Smooth muscle cell (in vitro differentiated cells): ENCODE data around the gene MACROD2. TPM values are rescaled to one million over a fixed set of nuclear protein-coding genes. Genes with fewer than 3 reads are reported as not detected.
A peak's percentile ranks its signal among the peaks of the same experiment; 100 is the strongest.

Source experiments
- DNase-seq: peaks from one replicate; lab custom pipeline; 2025; ENCODE audit not compliant: unreplicated experiment; lab: John Stamatoyannopoulos, UW
- H2AFZ ChIP-seq: fragments of 200-600 bp; sonication (generic); 2 replicates; pipeline ENCODE4 v1.6.0; 2016; ENCODE audit warnings: antibody characterized with exemption, low read depth, mild to moderate bottlenecking
- H3F3A ChIP-seq: fragments of 200-600 bp; sonication (generic); 2 replicates; pipeline ENCODE4 v1.6.0; 2017; ENCODE audit warnings: antibody characterized with exemption, low read depth
- H3K27ac ChIP-seq: fragments of 200-600 bp; sonication (generic); 2 replicates; pipeline ENCODE4 v1.5.1; 2016; ENCODE audit warnings: low read depth, mild to moderate bottlenecking
- H3K27me3 ChIP-seq: fragments of 200-600 bp; sonication (generic); 2 replicates; pipeline ENCODE4 v1.6.1; 2016; ENCODE audit warnings: low read depth, mild to moderate bottlenecking
- H3K36me3 ChIP-seq: fragments of 200-600 bp; sonication (generic); 2 replicates; pipeline ENCODE4 v1.5.1; 2016; ENCODE audit warnings: low read depth
- H3K4me1 ChIP-seq: fragments of 200-600 bp; sonication (generic); 2 replicates; pipeline ENCODE4 v1.5.1; 2016; ENCODE audit warnings: low read depth
- H3K4me2 ChIP-seq: fragments of 200-600 bp; sonication (generic); 2 replicates; pipeline ENCODE4 v1.6.0; 2016; ENCODE audit warnings: mild to moderate bottlenecking
- H3K4me3 ChIP-seq: fragments of 200-600 bp; sonication (generic); 2 replicates; pipeline ENCODE4 v1.5.1; 2016; ENCODE audit warnings: mild to moderate bottlenecking
- H3K79me2 ChIP-seq: fragments of 200-600 bp; sonication (generic); 2 replicates; pipeline ENCODE4 v1.6.0; 2016; ENCODE audit warnings: low read depth, mild to moderate bottlenecking
- H3K9ac ChIP-seq: fragments of 200-600 bp; sonication (generic); 2 replicates; pipeline ENCODE4 v1.6.0; 2016; ENCODE audit warnings: low read depth
- H3K9me3 ChIP-seq: fragments of 200-600 bp; sonication (generic); replicated peaks from 2 replicates; pipeline ENCODE4 v1.5.1; 2016; ENCODE audit warnings: low read depth
- H4K20me1 ChIP-seq: fragments of 200-600 bp; sonication (generic); 2 replicates; pipeline ENCODE4 v1.6.0; 2016; ENCODE audit warnings: low read depth
- CTCF ChIP-seq: fragments of 200-600 bp; sonication (generic); IDR thresholded peaks from 2 replicates; pipeline ENCODE4 v1.5.1; 2017; ENCODE audit warnings: borderline replicate concordance, mild to moderate bottlenecking, antibody characterized with exemption; ENCODE audit not compliant: insufficient read depth, poor library complexity, severe bottlenecking
- WGBS: methylation state at CpG from one replicate; pipeline ENCODE4 v1.1.7; 2016; ENCODE audit warnings: low lambda C conversion rate; 5-methylcytosine and 5-hydroxymethylcytosine counted together
- polyA plus RNA-seq: library from polyadenylated mRNA; unstranded; fragments of >200 nt; fragmentation: Nextera tagmentation; extraction: Ambion mirVana; gene quantifications from 2 replicates; pipeline ENCODE4 v1.2.1, GENCODE V29; 2016
- total RNA-seq: library from RNA; depleted of rRNA; stranded (reverse); fragments of >200 nt; gene quantifications from 2 replicates; pipeline ENCODE4 v1.2.3, GENCODE V29; 2014

The MACROD2 gene
- total and polyA plus RNA-seq, 2 experiments from 2014 or later: 0.04 to 0.32 TPM

GRCh38 chr20:14566505-14566904, 571.2 kb downstream of the MACROD2 start:
- no peaks in the 10 kb centered on the region for H3K36me3 ChIP-seq
- no peak overlapping the region for H2AFZ ChIP-seq
- H3K27ac ChIP-seq: peak overlapping the region; percentile 24
- no peak overlapping the region for H3K9ac ChIP-seq
- DNase-seq: no peak
- TF ChIP-seq CTCF: no peak
- WGBS: 26% methylated on average over 2 of the region's 2 CpGs
- H3K4me1 ChIP-seq: peaks cover 30% of the 10 kb centered on the region
- H3K27me3 ChIP-seq: no peaks in the 10 kb centered on the region
- no peak overlapping the region for H3K4me2 ChIP-seq
- H3K79me2 ChIP-seq: no peaks in the 10 kb centered on the region
- H3F3A ChIP-seq: no peaks in the 10 kb centered on the region
- no peak overlapping the region for H3K4me3 ChIP-seq
- H4K20me1 ChIP-seq: no peaks in the 10 kb centered on the region
- no peaks in the 10 kb centered on the region for H3K9me3 ChIP-seq

DNA sequence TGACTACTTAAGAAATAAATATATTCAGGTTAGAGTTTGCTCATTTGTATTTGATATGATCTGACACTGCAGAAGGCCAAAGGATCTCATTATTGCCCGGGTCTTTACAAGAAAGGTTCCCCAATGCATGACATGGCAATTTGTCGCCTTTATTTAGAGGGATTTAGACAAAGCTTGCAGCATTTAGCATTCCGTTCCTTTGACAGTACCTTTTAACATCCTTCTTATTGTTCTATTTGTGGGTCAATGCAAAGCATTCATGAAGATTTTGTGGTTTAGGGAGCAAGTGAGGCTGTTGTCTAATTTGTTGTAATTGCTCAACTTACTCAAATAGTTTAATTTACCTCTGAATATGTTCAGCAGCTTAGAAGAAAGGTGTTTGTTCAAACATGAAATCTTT, 572.9 kb downstream of the MACROD2 start:
- H3K27me3 ChIP-seq: no peaks in the 10 kb centered on the region
- no peak overlapping the region for H3K4me3 ChIP-seq
- H3K36me3 ChIP-seq: no peaks in the 10 kb centered on the region
- no peaks in the 10 kb centered on the region for H3F3A ChIP-seq
- no peaks in the 10 kb centered on the region for H3K9me3 ChIP-seq
- peak overlapping the region; percentile 34 for H3K4me2 ChIP-seq
- H2AFZ ChIP-seq: no peak overlapping the region
- no peak for DNase-seq
- H3K27ac ChIP-seq: peak overlapping the region; percentile 8
- H3K4me1 ChIP-seq: peaks cover 30% of the 10 kb centered on the region
- 45% methylated on average over 3 of the region's 3 CpGs for WGBS
- H4K20me1 ChIP-seq: no peaks in the 10 kb centered on the region
- no peak overlapping the region for H3K9ac ChIP-seq
- no peak for TF ChIP-seq CTCF
- H3K79me2 ChIP-seq: no peaks in the 10 kb centered on the region

DNA sequence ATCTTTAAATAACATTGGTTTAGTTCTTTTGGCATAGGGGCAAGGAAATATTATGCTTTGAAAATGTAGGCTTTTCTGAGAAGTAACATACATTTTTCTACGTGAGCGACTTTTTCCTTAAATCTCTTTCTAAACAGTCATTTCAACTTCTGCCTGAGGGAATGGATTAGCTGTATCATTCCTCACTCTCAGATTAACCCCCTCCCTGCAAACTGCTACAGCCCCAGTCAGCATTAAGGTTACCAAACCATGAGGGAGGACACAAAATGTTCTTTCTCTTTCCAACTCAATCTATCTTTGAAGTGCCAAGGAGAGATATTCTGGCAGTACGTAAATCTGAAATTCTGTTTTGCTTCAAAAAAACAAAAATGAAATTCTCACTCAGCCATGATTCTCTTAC, 573.4 kb downstream of the MACROD2 start:
- no peak overlapping the region for H3K4me3 ChIP-seq
- TF ChIP-seq CTCF: no peak
- no peaks in the 10 kb centered on the region for H3K79me2 ChIP-seq
- H3K9ac ChIP-seq: no peak overlapping the region
- peak overlapping the region; percentile 1 for H2AFZ ChIP-seq
- H3K27me3 ChIP-seq: no peaks in the 10 kb centered on the region
- DNase-seq: no peak
- no peaks in the 10 kb centered on the region for H3F3A ChIP-seq
- H3K9me3 ChIP-seq: no peaks in the 10 kb centered on the region
- H3K4me2 ChIP-seq: peak overlapping the region; percentile 34
- WGBS: 25% methylated on average over 3 of the region's 3 CpGs
- no peaks in the 10 kb centered on the region for H4K20me1 ChIP-seq
- peak overlapping the region; percentile 8 for H3K27ac ChIP-seq
- H3K4me1 ChIP-seq: peaks cover 30% of the 10 kb centered on the region
- no peaks in the 10 kb centered on the region for H3K36me3 ChIP-seq

DNA sequence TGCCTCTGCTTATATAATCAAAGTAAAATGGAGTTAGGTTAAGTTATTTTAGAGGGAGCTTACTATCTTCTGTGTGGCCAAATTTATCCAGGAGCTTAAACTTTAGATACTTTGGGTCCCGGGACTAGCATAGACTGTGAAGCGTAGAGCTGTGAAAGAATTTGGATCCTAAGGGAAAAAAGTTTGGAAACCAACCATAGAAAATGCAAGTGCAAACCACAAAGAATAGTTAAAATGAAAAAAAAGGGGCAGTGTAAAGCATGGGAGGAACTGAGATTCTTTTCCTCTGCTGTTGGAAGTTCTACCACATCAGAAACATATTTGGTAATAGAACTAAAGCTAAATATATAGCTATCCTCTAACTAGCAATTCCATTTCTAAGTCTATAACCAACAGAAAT, 574.3 kb downstream of the MACROD2 start:
- H3F3A ChIP-seq: no peaks in the 10 kb centered on the region
- H3K36me3 ChIP-seq: no peaks in the 10 kb centered on the region
- no peaks in the 10 kb centered on the region for H4K20me1 ChIP-seq
- no peaks in the 10 kb centered on the region for H3K27me3 ChIP-seq
- H3K27ac ChIP-seq: no peak overlapping the region
- DNase-seq: no peak
- H3K4me2 ChIP-seq: no peak overlapping the region
- TF ChIP-seq CTCF: no peak
- 33% methylated on average over 2 of the region's 2 CpGs for WGBS
- no peak overlapping the region for H3K9ac ChIP-seq
- H3K9me3 ChIP-seq: no peaks in the 10 kb centered on the region
- no peak overlapping the region for H2AFZ ChIP-seq
- H3K4me3 ChIP-seq: no peak overlapping the region
- H3K4me1 ChIP-seq: peaks cover 30% of the 10 kb centered on the region
- no peaks in the 10 kb centered on the region for H3K79me2 ChIP-seq
